Liver (tissue), 9 donors: ENCODE data around the gene SLC1A3. TPM values are rescaled to one million over a fixed set of nuclear protein-coding genes. Genes with fewer than 3 reads are reported as not detected.

ENCODE experiments used
- DNase-seq: peaks from one replicate; pipeline ENCODE4 v3.0.0-alpha.2; 2017; ENCODE audit warnings: low spot score
- H3K27ac ChIP-seq, 2 donors: one replicate each; pipeline ENCODE4 v1.7.0; 2013; ENCODE audit warnings: inconsistent platforms in 2 of 2, low read length in 2 of 2, control low read depth in 1 of 2, low read depth in 1 of 2, mild to moderate bottlenecking in 1 of 2
- H3K27me3 ChIP-seq, 4 donors: one replicate each; pipeline versions ENCODE4 v1.6.1 to v1.7.0; 2013; ENCODE audit warnings: low read length in 3 of 4, inconsistent platforms in 1 of 4, mild to moderate bottlenecking in 1 of 4, moderate library complexity in 1 of 4; ENCODE audit not compliant: control insufficient read depth in 4 of 4, insufficient read depth in 4 of 4
- H3K36me3 ChIP-seq, 4 donors: one replicate each; pipeline versions ENCODE4 v1.6.1 to v1.7.0; 2013; ENCODE audit warnings: low read length in 3 of 4, mild to moderate bottlenecking in 3 of 4, low read depth in 1 of 4, moderate library complexity in 1 of 4; ENCODE audit not compliant: control insufficient read depth in 4 of 4, insufficient read depth in 3 of 4
- H3K4me1 ChIP-seq, 4 donors: one replicate each; pipeline versions ENCODE4 v1.6.1 to v1.7.0; 2013; ENCODE audit warnings: low read length in 3 of 4, mild to moderate bottlenecking in 3 of 4, moderate library complexity in 1 of 4; ENCODE audit not compliant: control insufficient read depth in 4 of 4, insufficient read depth in 4 of 4
- H3K4me3 ChIP-seq, 3 donors: one replicate each; pipeline versions ENCODE4 v1.6.1 to v1.7.0; 2013; ENCODE audit warnings: low read length in 3 of 3, control low read depth in 1 of 3, low read depth in 1 of 3, mild to moderate bottlenecking in 1 of 3
- H3K9ac ChIP-seq, 2 donors: one replicate each; pipeline ENCODE4 v1.7.0; 2013; ENCODE audit warnings: low read length in 2 of 2, mild to moderate bottlenecking in 2 of 2, moderate library complexity in 2 of 2, control low read depth in 1 of 2, low read depth in 1 of 2
- H3K9me3 ChIP-seq, 4 donors: one replicate each; pipeline versions ENCODE4 v1.6.1 to v1.7.0; 2013; ENCODE audit warnings: low read length in 3 of 4; ENCODE audit not compliant: control insufficient read depth in 4 of 4
- EGR1 ChIP-seq, 2 donors: IDR thresholded peaks; 2 replicates each; pipeline ENCODE4 v1.6.1; 2016 to 2018; ENCODE audit warnings: antibody characterized with exemption in 2 of 2, low read depth in 2 of 2
- FOXA1 ChIP-seq: IDR thresholded peaks from 2 replicates; pipeline ENCODE4 v1.6.1; 2016; ENCODE audit warnings: antibody characterized with exemption
- FOXA2 ChIP-seq: IDR thresholded peaks from 2 replicates; pipeline ENCODE4 v1.6.1; 2016; ENCODE audit warnings: antibody characterized with exemption
- GABPA ChIP-seq, 2 donors: IDR thresholded peaks in 1 of 2; conservative IDR thresholded peaks in 1 of 2; 2 replicates each; pipeline ENCODE4 v1.6.1; 2016; ENCODE audit warnings: antibody characterized with exemption in 2 of 2, mild to moderate bottlenecking in 1 of 2, moderate library complexity in 1 of 2
- HNF4A ChIP-seq, 2 donors: conservative IDR thresholded peaks; 2 replicates each; pipeline ENCODE4 v1.6.1; 2016; ENCODE audit warnings: antibody characterized with exemption in 2 of 2, mild to moderate bottlenecking in 2 of 2
- HNF4G ChIP-seq: IDR thresholded peaks from 2 replicates; pipeline ENCODE4 v1.6.1; 2016; ENCODE audit warnings: antibody characterized with exemption
- JUND ChIP-seq, 2 donors: IDR thresholded peaks; 2 replicates each; pipeline ENCODE4 v1.6.1; 2016; ENCODE audit warnings: antibody characterized with exemption in 2 of 2
- NR2F2 ChIP-seq: IDR thresholded peaks from 2 replicates; pipeline ENCODE4 v1.6.1; 2016; ENCODE audit warnings: antibody characterized with exemption
- SP1 ChIP-seq: IDR thresholded peaks from 2 replicates; pipeline ENCODE4 v1.6.1; 2018; ENCODE audit warnings: antibody characterized with exemption, mild to moderate bottlenecking
- TAF1 ChIP-seq: conservative IDR thresholded peaks from 2 replicates; pipeline ENCODE4 v1.6.1; 2016; ENCODE audit warnings: antibody characterized with exemption, mild to moderate bottlenecking
- YY1 ChIP-seq: IDR thresholded peaks from 2 replicates; pipeline ENCODE4 v1.6.1; 2016; ENCODE audit warnings: antibody characterized with exemption, mild to moderate bottlenecking
- whole genome bisulfite sequencing: extraction: QIAGEN DNeasy Blood & Tissue Kit; methylation state at CpG from one replicate; pipeline ENCODE4 v1.1.7; 2013; 5-methylcytosine and 5-hydroxymethylcytosine counted together
- polyA plus RNA-seq, 2 donors: library from polyadenylated mRNA; stranded (reverse) in 1 of 2; unstranded in 1 of 2; fragments of 200-250 nt in 1 of 2; fragments of >200 nt in 1 of 2; fragmentation: Nextera tagmentation in 1 of 2; extraction: Ambion mirVana in 1 of 2; gene quantifications; one replicate each; pipeline versions ENCODE4 v1.2.1 to v1.2.3, GENCODE V29; 2013 to 2015
- total RNA-seq, 2 donors: library from RNA; depleted of rRNA; stranded (reverse); fragments of >200 nt; gene quantifications; one replicate each; pipeline ENCODE4 v1.2.3, GENCODE V29; 2014
- TF ChIP-seq, protein P1 (sequence below): IDR thresholded peaks from 2 replicates; pipeline ENCODE4 v1.6.1; 2016; ENCODE audit warnings: antibody characterized with exemption, mild to moderate bottlenecking
- TF ChIP-seq, protein P2 (sequence below): IDR thresholded peaks from 2 replicates; pipeline ENCODE4 v1.6.1; 2016; ENCODE audit warnings: antibody characterized with exemption
- TF ChIP-seq, protein P3 (sequence below): IDR thresholded peaks from 2 replicates; pipeline ENCODE4 v1.6.1; 2016; ENCODE audit warnings: antibody characterized with exemption
- donor health status: healthy.
- donor health status: healthy.
- donor health status: healthy.
- donor health status: healthy.
- donor health status: healthy.

The SLC1A3 gene
- total and polyA plus RNA-seq, 4 donors = 1.8 to 8.8 (median 2.8) TPM

DNA sequence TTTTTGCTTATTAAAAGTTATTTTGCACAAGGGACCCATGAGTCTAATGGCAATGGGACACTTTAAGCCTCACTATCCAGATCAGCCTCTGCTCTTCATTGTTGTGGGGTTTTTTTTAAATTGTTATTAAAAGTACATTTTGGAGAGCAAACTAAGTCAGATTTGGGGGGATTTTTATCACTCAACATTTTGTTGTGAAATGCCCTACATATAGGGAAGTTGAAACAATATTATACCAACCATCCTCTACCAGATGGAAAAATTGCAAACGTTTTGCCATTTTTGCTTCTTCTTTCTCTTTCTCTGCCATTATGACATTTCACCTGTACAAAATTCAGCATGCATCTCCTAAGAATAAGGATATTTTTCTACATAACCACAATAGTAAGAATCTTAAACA lies 75.3 kb downstream of the SLC1A3 start (continued):
- TF ChIP-seq, protein P1, sequence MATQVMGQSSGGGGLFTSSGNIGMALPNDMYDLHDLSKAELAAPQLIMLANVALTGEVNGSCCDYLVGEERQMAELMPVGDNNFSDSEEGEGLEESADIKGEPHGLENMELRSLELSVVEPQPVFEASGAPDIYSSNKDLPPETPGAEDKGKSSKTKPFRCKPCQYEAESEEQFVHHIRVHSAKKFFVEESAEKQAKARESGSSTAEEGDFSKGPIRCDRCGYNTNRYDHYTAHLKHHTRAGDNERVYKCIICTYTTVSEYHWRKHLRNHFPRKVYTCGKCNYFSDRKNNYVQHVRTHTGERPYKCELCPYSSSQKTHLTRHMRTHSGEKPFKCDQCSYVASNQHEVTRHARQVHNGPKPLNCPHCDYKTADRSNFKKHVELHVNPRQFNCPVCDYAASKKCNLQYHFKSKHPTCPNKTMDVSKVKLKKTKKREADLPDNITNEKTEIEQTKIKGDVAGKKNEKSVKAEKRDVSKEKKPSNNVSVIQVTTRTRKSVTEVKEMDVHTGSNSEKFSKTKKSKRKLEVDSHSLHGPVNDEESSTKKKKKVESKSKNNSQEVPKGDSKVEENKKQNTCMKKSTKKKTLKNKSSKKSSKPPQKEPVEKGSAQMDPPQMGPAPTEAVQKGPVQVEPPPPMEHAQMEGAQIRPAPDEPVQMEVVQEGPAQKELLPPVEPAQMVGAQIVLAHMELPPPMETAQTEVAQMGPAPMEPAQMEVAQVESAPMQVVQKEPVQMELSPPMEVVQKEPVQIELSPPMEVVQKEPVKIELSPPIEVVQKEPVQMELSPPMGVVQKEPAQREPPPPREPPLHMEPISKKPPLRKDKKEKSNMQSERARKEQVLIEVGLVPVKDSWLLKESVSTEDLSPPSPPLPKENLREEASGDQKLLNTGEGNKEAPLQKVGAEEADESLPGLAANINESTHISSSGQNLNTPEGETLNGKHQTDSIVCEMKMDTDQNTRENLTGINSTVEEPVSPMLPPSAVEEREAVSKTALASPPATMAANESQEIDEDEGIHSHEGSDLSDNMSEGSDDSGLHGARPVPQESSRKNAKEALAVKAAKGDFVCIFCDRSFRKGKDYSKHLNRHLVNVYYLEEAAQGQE = no peak
- TF ChIP-seq HNF4G = no peak
- TF ChIP-seq, protein P2, sequence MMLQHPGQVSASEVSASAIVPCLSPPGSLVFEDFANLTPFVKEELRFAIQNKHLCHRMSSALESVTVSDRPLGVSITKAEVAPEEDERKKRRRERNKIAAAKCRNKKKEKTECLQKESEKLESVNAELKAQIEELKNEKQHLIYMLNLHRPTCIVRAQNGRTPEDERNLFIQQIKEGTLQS = no peak
- no peak for TF ChIP-seq YY1
- TF ChIP-seq EGR1 (IDR thresholded peaks at IDR 0.05; ENCODE audit: low read depth in 2 of 2) = no peak
- TF ChIP-seq TAF1 = no peak

DNA sequence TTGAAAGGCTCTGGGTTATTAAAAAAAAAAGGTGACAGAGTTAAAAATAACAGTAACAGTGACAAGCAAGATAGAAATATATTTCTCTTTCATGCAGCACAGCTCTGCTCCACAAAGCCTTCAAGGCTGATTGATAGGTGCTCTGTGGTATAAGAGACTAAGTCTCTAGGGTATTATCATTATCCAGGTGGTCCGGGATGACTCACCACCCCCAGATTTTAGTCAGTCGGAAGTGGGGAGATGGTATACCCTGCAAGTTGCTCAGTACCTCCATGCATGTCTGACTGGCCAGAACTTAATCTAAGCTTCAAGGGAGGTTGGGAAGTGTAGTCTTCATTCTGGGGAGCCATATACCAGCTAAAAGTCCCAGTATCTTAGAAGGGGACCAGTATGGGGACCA lies 76.1 kb downstream of the SLC1A3 start:
- 93% methylated on average over 2 of the region's 2 CpGs for WGBS
- Histone ChIP-seq H3K9me3 (no peaks in the 10 kb centered on the region), H3K9ac (no peak overlapping the region), H3K4me1 (peaks cover 0 to 1% (median 0%) of the 10 kb centered on the region in 4 donors), H3K36me3 (no peaks in the 10 kb centered on the region), H3K4me3 (no peak overlapping the region), H3K27ac (no peak overlapping the region), H3K27me3 (no peaks in the 10 kb centered on the region)
- DNase-seq = no peak
- TF ChIP-seq FOXA1 = no peak
- TF ChIP-seq SP1 = no peak
- TF ChIP-seq HNF4A (conservative IDR thresholded peaks at IDR 0.05) = no peak
- TF ChIP-seq, protein P1 = no peak

DNA sequence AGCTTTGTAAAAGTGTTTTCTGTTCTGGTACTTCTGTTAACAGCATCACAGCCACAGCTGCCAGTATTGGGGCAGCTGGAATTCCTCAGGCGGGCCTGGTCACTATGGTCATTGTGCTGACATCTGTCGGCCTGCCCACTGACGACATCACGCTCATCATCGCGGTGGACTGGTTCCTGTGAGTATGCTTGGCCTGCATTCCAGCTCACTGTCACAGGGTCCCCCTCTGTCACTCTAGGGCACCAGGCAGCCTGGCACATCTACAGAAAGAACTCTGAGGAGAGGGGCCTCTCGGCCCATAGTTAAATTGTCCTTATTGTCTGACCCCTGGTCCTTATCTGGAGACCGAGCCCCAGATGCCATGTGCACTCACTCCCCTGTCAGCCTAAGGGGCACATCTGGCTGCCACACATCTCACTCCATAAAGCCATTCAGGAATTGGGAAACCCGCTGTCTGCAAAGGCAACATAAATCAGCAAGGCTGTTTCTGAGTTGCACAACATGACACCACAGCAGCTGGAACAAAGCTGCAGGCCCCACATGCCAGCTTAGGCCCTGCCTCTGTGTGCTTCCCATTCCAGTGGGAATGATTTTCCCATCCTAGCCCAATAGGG lies 77.5 kb downstream of the SLC1A3 start:
- Histone ChIP-seq H3K27ac (no peak overlapping the region), H3K4me1 (peaks cover 0 to 1% (median 0%) of the 10 kb centered on the region in 4 donors), H3K9me3 (no peaks in the 10 kb centered on the region), H3K4me3 (no peak overlapping the region), H3K9ac (no peak overlapping the region), H3K27me3 (no peaks in the 10 kb centered on the region), H3K36me3 (no peaks in the 10 kb centered on the region)
- no peak for TF ChIP-seq TAF1
- TF ChIP-seq SP1 = no peak
- no peak for TF ChIP-seq GABPA (IDR thresholded peaks at IDR 0.05 in 1 of 2, conservative IDR thresholded peaks at IDR 0.05 in 1 of 2)
- TF ChIP-seq FOXA2 = no peak
- TF ChIP-seq EGR1 (IDR thresholded peaks at IDR 0.05; ENCODE audit: low read depth in 2 of 2) = no peak
- no peak for TF ChIP-seq HNF4G
- no peak for TF ChIP-seq JUND (IDR thresholded peaks at IDR 0.05)
- TF ChIP-seq YY1 = no peak
- no peak for TF ChIP-seq NR2F2
- TF ChIP-seq, protein P3, sequence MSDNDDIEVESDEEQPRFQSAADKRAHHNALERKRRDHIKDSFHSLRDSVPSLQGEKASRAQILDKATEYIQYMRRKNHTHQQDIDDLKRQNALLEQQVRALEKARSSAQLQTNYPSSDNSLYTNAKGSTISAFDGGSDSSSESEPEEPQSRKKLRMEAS = no peak
- WGBS = 87% methylated on average over 9 of the region's 9 CpGs
- no peak for DNase-seq
